Activated T-helper 17 cell treated with anti-CD3 and anti-CD28 coated beads, Interleukin-2, amount 50 U/mL, for 72 hours (primary cell): Measurements from ENCODE around the gene HNRNPAB. TPM values are rescaled to one million over a fixed set of nuclear protein-coding genes. Genes with fewer than 3 reads are reported as not detected.
"Not testable (repeated sequence)": the region's sequence is repeated elsewhere in the genome, so short reads cannot be mapped to it uniquely, and the experiment has no call there.

Experiments used
- ATAC-seq: fragments of 150-1000 bp; cut with Tn5 transposase; replicated peaks from 2 replicates; pipeline ENCODE4 v1.10.0; 2021; ENCODE audit warnings: mild to moderate bottlenecking, moderate library complexity
- H3K27ac Mint-ChIP-seq: one replicate; pipeline ENCODE4 v1.8.0; 2022; ENCODE audit warnings: mixed read lengths
- H3K27me3 Mint-ChIP-seq: one replicate; pipeline ENCODE4 v1.8.0; 2022; ENCODE audit warnings: mixed read lengths
- H3K36me3 Mint-ChIP-seq: one replicate; pipeline ENCODE4 v1.8.0; 2022; ENCODE audit warnings: low read depth, mild to moderate bottlenecking, mixed read lengths
- H3K4me1 Mint-ChIP-seq: one replicate; pipeline ENCODE4 v1.8.0; 2022; ENCODE audit warnings: mixed read lengths
- H3K4me3 Mint-ChIP-seq: one replicate; pipeline ENCODE4 v1.8.0; 2022; ENCODE audit warnings: mild to moderate bottlenecking, mixed read lengths
- H3K9me3 Mint-ChIP-seq: one replicate; pipeline ENCODE4 v1.8.0; 2022; ENCODE audit warnings: mixed read lengths
- total RNA-seq, 2 donors: library from RNA; stranded (reverse); gene quantifications; one replicate each; pipeline ENCODE4 v1.2.3, GENCODE V29; 2022

HNRNPAB gene
- total RNA-seq, 2 donors from 2014 or later: 154 to 390 TPM

DNA sequence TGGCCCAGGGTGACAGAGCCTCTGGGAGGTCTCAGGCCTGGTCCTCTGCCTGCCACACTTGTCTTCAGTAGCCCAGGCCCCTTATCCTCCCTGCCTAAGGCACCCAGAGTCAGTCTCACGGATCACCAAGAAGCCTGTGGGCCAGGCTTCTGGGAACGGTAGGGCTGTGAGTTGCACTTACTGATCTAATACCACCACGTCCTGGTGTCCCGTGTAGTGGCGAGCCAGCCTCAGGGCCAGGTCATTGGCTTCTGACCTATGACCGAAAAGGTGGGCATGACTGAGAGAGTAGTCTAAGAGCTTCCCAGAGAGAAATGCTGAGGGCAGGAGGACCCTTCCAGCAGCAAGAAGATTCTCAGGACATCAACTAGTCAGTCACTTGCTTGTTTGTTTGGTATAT lies 20.8 kb downstream of the HNRNPAB start:
- H3K27ac Mint-ChIP-seq: no peak overlapping the region
- ATAC-seq: no peak
- no peaks in the 10 kb centered on the region for H3K9me3 Mint-ChIP-seq
- H3K27me3 Mint-ChIP-seq: no peaks in the 10 kb centered on the region
- peaks cover 32% of the 10 kb centered on the region for H3K4me1 Mint-ChIP-seq
- H3K4me3 Mint-ChIP-seq: no peak overlapping the region
- H3K36me3 Mint-ChIP-seq: peaks cover 93% of the 10 kb centered on the region

DNA sequence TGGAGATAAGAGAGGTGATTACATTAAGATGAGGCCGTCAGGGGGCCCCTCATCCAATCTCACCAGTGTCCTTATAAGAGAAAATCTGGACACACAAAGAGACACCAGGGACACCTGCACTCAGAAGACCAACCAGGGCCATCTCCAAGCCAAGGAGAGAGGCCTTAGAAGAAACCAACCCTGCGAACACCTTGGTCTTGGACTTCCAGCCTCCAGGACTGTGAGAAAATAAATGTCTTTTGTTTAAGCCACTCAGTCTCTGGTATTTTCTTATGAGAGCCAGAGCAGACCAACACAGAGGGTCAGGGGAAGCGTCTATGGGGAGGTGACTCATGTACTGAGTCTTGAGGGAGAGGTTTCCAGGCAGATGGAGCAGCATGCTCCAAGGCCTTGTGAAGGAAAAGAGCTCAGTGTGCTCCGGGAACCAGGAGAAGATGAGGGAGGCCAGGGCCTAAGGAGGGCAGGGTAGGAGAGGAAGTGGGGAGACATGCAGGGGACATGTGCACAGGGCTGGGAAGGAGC lies 22.9 kb downstream of the HNRNPAB start:
- H3K4me3 Mint-ChIP-seq: peak overlapping the region; percentile 2
- ATAC-seq: no peak
- H3K9me3 Mint-ChIP-seq: no peaks in the 10 kb centered on the region
- H3K36me3 Mint-ChIP-seq: peaks cover 91% of the 10 kb centered on the region
- H3K27ac Mint-ChIP-seq: peak overlapping the region; percentile 51
- peaks cover 36% of the 10 kb centered on the region for H3K4me1 Mint-ChIP-seq
- no peaks in the 10 kb centered on the region for H3K27me3 Mint-ChIP-seq

DNA sequence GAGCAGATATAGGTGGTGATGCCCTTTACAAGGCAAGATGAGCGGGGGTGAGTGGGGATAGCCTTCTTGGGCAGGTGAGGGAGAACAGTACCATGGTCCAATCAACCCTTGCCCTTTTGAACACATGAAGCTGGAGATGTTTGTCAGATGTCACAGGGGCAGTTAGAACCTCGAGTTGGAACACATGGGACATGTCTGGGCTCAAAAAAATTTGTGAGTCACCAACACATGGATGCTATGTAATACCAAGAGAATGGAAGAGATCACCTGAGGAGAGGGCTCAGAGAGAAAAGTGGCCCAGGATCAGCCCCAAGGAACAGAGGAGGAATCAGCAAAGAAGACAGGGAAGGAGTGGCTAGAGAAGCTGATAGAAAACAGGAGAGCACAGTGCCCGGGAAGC lies 23.6 kb downstream of the HNRNPAB start:
- no peak for ATAC-seq
- Mint-ChIP-seq H3K4me1 (peaks cover 36% of the 10 kb centered on the region), H3K27me3 (no peaks in the 10 kb centered on the region), H3K9me3 (no peaks in the 10 kb centered on the region), H3K27ac (peak overlapping the region; percentile 51), H3K4me3 (peak overlapping the region; percentile 2), H3K36me3 (peaks cover 86% of the 10 kb centered on the region)

DNA sequence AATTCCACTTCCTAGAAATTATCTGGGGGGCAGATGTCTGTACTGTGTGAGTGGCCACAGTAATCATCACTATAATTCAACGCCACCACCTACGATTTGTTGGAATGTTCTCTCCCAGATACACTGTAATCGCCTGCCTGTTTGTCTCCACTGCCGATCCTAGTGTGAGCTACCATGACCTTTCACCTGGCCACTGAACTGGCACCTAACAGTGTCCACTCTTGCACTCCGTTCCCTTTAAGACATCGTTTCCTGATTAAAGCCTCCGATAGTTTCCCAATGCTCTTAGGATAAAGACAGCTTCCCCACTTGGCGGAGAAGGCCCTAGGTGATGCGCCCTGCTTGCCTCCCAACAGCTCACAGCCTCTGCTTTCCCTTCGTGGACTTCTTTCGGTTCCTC lies 24.3 kb downstream of the HNRNPAB start:
- Mint-ChIP-seq H3K36me3 (peaks cover 79% of the 10 kb centered on the region), H3K27ac (no peak overlapping the region), H3K4me1 (peaks cover 36% of the 10 kb centered on the region), H3K9me3 (no peaks in the 10 kb centered on the region), H3K27me3 (no peaks in the 10 kb centered on the region), H3K4me3 (no peak overlapping the region)
- no peak for ATAC-seq

DNA sequence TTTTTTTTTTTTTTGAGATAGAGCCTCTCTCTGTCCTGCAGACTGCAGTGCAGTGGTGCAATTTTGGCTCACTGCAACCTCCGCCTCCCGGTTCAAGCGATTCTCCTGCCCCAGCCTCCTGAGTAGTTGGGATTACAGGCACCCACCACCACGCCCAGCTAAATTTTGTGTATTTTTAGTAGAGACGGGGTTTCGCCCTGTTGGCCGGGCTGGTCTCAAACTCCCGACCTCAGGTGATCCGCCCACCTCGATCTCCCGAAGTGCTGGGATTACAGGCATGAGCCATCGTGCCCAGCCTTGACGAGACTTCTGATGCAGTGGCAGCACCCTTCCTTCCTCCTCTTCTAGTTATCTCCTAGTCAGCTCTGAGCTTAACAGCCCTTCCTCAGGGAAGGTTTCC lies 24.8 kb downstream of the HNRNPAB start:
- Mint-ChIP-seq H3K4me1 (peaks cover 36% of the 10 kb centered on the region), H3K36me3 (peaks cover 75% of the 10 kb centered on the region), H3K4me3 (peak overlapping the region; percentile 89), H3K27ac (peak overlapping the region; percentile 89)
- H3K9me3 Mint-ChIP-seq, H3K27me3 Mint-ChIP-seq, ATAC-seq: not testable (repeated sequence)

DNA sequence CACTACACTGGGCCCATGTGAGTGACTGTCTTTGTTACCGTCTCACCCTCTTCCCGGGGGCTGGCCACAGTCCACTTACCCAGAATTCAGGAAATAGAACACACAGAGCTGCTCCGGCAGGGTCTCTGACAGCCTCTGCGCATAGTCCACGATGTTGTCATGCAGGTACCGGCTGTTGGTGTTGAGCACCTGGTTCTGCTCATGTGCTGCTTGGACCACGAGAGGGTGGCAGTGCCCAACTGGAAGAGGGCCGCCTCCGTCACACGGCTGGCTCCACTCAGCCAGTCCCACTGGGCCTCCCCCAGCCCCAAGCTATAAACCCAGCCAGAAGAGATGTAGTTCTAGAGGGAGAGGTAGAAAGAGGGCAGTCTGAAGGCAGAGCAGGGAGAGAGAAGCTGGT lies 25.5 kb downstream of the HNRNPAB start:
- ATAC-seq: no peak
- Mint-ChIP-seq H3K27ac (peak overlapping the region; percentile 89), H3K27me3 (no peaks in the 10 kb centered on the region), H3K9me3 (no peaks in the 10 kb centered on the region), H3K36me3 (peaks cover 71% of the 10 kb centered on the region), H3K4me3 (peak overlapping the region; percentile 89), H3K4me1 (peaks cover 37% of the 10 kb centered on the region)

DNA sequence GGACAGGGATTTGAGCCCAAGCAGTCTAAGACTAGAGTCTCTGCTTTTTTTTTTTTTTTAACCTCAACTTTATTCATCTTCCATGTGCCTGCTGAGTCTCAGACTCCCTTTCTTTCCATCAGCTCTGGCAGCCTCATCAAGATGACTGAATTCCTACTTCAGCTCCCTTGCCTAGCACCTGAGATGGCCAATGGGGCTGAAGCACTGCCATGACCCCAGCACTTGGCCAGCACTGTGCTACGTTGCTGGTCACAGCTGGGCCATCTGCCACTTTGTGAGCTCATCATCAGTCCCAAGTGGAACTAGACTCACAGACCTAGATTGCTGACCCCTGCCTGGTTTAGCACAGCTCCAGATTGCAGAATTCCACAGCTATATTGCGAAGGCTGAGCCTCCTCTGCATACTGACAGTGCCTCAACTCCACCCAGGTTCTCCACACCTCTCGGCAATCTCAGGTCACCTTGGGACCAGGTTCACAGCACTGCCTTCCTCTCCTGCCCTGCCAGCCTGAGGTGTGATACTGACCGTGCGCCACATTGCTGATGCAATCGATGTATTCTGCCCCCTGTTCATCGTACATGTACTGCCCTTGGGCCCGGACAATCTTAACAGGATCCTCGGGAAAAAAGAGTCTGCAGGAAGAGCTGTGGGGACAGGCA lies 26.7 kb downstream of the HNRNPAB start:
- Mint-ChIP-seq H3K36me3 (peaks cover 59% of the 10 kb centered on the region), H3K27me3 (no peaks in the 10 kb centered on the region), H3K4me3 (peak overlapping the region; percentile 89), H3K27ac (peak overlapping the region; percentile 89), H3K9me3 (no peaks in the 10 kb centered on the region), H3K4me1 (peaks cover 43% of the 10 kb centered on the region)
- no peak for ATAC-seq

DNA sequence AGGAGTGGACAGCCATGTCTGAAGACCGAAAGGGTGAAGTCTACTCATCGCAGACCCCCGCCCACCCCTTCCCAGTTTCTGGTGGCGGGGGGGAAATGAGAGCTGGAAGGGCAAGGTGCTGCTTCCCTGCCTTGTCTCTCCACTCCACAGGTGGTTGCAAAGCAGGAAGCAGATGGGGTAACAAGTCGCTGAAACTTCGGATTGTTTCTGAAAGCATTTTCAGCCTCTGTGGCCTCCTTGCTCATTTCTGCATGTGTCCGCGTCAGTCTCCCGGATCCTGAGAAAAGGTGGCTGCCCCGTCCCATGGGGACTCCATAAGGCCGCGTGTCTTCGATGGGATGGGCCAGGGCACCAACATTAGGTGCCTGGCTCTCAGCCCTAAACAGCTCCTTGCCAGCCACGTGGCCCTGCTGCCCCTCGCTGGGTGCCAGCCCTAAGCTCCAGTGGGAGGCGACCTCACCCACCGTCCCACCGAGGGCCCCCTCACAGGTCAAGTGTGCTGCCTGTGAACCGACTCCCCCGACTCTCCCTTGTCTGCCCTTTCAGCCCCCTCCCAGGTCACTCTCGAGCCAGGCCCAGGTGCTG lies 27.3 kb downstream of the HNRNPAB start:
- no peaks in the 10 kb centered on the region for H3K9me3 Mint-ChIP-seq
- H3K27me3 Mint-ChIP-seq: no peaks in the 10 kb centered on the region
- peak overlapping the region; percentile 89 for H3K4me3 Mint-ChIP-seq
- peak overlapping the region; percentile 89 for H3K27ac Mint-ChIP-seq
- peak; percentile 5 for ATAC-seq
- peaks cover 43% of the 10 kb centered on the region for H3K4me1 Mint-ChIP-seq
- H3K36me3 Mint-ChIP-seq: peaks cover 53% of the 10 kb centered on the region

DNA sequence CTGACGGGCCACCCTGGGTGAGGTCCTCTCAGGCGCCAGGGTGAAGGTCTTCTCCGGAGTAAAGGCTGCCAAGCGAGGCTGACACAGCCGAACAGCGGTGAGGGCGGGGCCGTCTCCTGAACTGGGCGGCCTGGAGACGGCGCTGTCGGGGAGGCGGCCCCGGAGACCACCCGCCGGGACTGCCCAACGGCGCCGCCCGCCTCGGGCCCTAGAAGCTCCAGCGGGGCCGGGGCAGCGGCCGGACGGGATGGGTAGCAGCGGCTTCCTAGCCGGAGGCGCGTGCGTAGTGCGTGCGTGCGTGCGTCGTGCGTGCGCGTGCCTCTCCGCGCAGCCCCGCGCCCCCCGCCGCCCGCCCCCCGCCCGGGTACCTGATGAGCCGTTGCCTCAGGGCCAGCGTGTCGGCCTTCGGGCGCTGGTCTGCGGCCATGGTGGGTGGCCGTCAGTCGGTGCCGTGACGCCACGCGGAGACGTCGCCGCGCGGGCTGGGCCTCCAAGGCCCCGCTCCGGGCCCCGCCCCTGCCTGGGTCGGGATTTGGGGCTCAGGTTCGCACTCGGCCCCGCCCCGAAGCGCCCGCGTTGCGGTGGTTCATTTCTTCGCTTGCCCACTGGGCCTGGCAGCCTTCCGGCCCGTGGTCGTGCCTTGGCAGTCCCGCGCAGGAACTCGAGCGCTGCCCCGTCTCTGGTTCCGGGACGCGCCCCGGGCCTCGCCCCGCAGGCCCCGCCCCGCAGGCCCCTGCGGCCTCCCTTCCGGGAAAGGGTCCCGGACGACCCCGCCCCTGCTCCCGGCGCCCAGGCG lies 28.0 kb downstream of the HNRNPAB start, which contains the start of gene PHYKPL:
Gene PHYKPL, minus strand, starts transcription at position 679 of the 796 bp plus-strand sequence. Its CDS starts 252 bp downstream, at position 427.
- Mint-ChIP-seq H3K36me3 (peaks cover 46% of the 10 kb centered on the region), H3K4me1 (peaks cover 40% of the 10 kb centered on the region), H3K27me3 (no peaks in the 10 kb centered on the region), H3K4me3 (peak within 1 kb of the TSS; percentile 89), H3K27ac (peak within 1 kb of the TSS; percentile 89), H3K9me3 (no peaks in the 10 kb centered on the region)
- peak; percentile 80 for ATAC-seq

DNA sequence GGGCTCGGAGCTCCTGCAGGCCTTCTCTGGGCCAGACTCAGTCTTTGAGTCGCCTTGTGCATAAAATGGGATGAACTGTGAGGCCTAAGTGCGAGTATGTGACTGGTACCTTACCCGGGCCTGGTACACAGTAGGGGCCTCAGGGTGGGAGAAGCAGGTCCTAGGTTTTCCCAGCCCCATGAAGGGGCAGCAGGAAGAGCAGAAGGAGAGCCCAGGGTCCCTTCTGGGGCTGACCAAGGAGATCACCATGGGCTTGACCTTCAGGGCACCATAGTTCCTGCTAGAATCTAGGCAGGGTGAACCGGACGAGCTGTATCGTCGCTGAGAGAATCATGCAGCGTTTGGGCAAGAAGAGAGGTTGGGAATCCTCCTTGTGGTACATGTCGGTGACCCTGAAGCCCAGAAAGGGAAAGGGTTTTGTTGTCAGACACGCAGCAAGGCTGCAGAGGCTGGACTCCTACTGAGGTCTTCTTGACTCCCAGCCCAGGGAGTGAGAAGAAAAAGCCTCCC lies 28.6 kb downstream of the HNRNPAB start:
- H3K27me3 Mint-ChIP-seq: no peaks in the 10 kb centered on the region
- H3K36me3 Mint-ChIP-seq: peaks cover 40% of the 10 kb centered on the region
- no peak for ATAC-seq
- H3K4me3 Mint-ChIP-seq: peak overlapping the region; percentile 65
- H3K27ac Mint-ChIP-seq: peak overlapping the region; percentile 85
- no peaks in the 10 kb centered on the region for H3K9me3 Mint-ChIP-seq
- H3K4me1 Mint-ChIP-seq: peaks cover 34% of the 10 kb centered on the region

DNA sequence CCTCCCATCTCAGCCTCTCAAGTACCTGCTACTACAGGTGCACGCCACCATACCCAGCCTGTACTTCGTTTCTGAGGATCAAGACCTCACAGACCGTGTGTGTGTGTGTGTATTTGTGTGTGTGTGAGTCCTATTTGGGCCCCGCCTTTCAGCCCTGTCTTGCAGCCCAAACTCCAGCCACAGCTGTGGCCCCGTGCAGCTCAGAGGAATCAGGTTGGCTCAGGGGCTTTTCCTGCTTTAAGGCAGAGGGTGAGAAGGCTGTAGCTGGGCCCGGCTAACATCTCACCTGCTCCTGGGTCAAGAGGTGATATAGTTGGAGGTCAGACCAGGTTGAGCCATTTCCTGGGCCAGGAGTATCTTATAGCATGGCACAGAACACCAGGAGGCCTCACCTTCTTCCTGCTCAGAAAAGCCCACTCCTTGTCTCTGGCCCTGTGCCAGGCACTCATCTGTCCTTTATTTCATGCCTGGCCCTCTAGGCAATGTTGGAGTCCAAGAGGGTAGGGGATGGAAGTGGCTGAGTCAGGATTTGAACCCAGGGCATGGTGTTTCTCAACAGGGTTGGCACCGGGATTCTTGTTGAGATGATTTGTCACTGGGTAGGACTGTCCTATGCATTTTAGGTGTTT lies 29.9 kb downstream of the HNRNPAB start:
- peaks cover 33% of the 10 kb centered on the region for H3K4me1 Mint-ChIP-seq
- H3K36me3 Mint-ChIP-seq: peaks cover 27% of the 10 kb centered on the region
- peak overlapping the region; percentile 65 for H3K4me3 Mint-ChIP-seq
- no peak for ATAC-seq
- H3K27me3 Mint-ChIP-seq: no peaks in the 10 kb centered on the region
- peak overlapping the region; percentile 3 for H3K27ac Mint-ChIP-seq
- no peaks in the 10 kb centered on the region for H3K9me3 Mint-ChIP-seq

DNA sequence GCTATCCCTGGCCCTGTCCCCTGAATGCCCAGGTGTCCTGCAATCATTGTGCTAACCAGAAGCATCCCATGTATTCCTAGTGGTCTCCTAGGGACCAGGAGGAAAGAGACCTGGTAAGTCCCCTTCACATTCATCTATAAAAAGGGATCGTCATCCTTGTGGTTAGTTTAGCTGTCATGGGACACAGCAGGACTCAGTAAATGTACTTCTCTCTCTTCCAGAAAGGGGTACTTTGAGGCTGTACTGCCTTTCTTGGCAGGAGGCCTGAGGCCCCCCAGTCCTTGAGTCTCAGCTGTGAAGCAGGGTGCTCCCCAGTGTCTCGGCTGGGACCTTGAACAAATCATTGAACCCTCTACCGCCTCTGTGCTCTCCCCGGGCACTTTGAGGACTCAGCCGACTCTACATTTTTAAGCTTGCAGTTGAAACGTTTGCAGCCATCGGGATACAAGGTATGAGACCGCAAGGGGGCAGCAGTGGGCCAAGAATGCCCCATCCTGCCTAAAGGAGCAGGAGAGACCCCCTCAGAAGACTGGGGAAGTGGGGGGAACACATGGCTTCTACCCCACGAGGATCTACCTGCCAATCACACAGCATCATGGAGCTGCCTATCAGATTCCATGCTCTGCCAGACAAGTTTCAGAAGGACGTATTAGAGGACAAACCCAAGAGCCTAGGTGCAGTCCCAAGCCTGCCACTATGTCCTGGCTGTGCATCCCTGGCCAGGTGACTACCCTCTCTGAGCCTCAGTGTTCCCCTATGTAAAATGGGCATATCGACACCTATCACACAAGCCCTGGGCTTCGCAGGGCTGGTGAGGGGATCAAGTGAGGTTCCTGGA lies 30.6 kb downstream of the HNRNPAB start:
- H3K36me3 Mint-ChIP-seq: peaks cover 20% of the 10 kb centered on the region
- peak overlapping the region; percentile 3 for H3K27ac Mint-ChIP-seq
- ATAC-seq: no peak
- H3K4me3 Mint-ChIP-seq: no peak overlapping the region
- no peaks in the 10 kb centered on the region for H3K27me3 Mint-ChIP-seq
- H3K4me1 Mint-ChIP-seq: peaks cover 29% of the 10 kb centered on the region
- no peaks in the 10 kb centered on the region for H3K9me3 Mint-ChIP-seq

DNA sequence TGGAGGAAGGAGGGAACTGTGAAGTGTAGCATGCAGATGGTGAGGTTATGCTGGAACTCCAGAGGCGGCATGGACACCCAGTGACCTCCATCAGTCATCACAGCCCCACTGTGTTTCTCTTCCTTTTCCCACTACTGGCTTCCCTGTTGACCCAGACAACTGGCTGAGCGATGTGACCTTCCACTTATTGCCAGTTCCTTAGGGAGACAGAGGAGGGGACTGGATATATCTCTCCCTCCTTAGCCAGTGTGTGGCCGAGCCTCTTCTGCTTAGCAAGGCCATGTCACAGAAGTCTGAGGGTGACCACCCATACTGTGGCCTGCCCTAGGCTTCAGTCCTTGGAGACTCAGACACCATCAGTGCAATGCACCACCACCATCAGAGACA lies 31.2 kb downstream of the HNRNPAB start:
- Mint-ChIP-seq H3K9me3 (no peaks in the 10 kb centered on the region), H3K27ac (no peak overlapping the region), H3K4me3 (no peak overlapping the region), H3K4me1 (peaks cover 28% of the 10 kb centered on the region), H3K36me3 (peaks cover 14% of the 10 kb centered on the region), H3K27me3 (no peaks in the 10 kb centered on the region)
- ATAC-seq: no peak
